Glutamatergic neuron (in vitro differentiated cells): ENCODE measurements around the gene PLCB4. TPM values are rescaled to one million over a fixed set of nuclear protein-coding genes. Genes with fewer than 3 reads are reported as not detected.

Source experiments
- DNase-seq: peaks from one replicate; pipeline ENCODE4 v3.0.0; 2022
- H3K27ac Mint-ChIP-seq: one replicate; pipeline ENCODE4 v1.8.0; 2020; ENCODE audit warnings: mild to moderate bottlenecking, mixed read lengths, inconsistent platforms; ENCODE audit not compliant: unreplicated experiment
- H3K27me3 Mint-ChIP-seq: one replicate; pipeline ENCODE4 v1.8.0; 2020; ENCODE audit warnings: mild to moderate bottlenecking, moderate library complexity, mixed read lengths, inconsistent platforms; ENCODE audit not compliant: unreplicated experiment
- H3K36me3 Mint-ChIP-seq: one replicate; pipeline ENCODE4 v1.8.0; 2020; ENCODE audit warnings: mild to moderate bottlenecking, mixed read lengths, inconsistent platforms; ENCODE audit not compliant: unreplicated experiment
- H3K4me1 Mint-ChIP-seq: one replicate; pipeline ENCODE4 v1.8.0; 2020; ENCODE audit warnings: mild to moderate bottlenecking, low read depth, mixed read lengths, inconsistent platforms; ENCODE audit not compliant: unreplicated experiment
- H3K4me3 Mint-ChIP-seq: one replicate; pipeline ENCODE4 v1.8.0; 2020; ENCODE audit warnings: mild to moderate bottlenecking, mixed read lengths, inconsistent platforms; ENCODE audit not compliant: unreplicated experiment
- H3K9me3 Mint-ChIP-seq: one replicate; pipeline ENCODE4 v1.8.0; 2020; ENCODE audit warnings: mild to moderate bottlenecking, moderate library complexity, mixed read lengths, inconsistent platforms; ENCODE audit not compliant: unreplicated experiment
- total RNA-seq: library from RNA; stranded (reverse); fragmentation: NEBNext Ultra II Directional; extraction: Animal tissue kit (Norgen Biotek cat#: 25700); gene quantifications from one replicate; pipeline ENCODE4 v1.2.1, GENCODE V29; 2021; ENCODE audit not compliant: unreplicated experiment
- TF ChIP-seq, protein P1 (sequence below): fragments of 200-600 bp; sonication (generic); IDR thresholded peaks from one replicate; pipeline ENCODE4 v1.5.0; 2021; ENCODE audit not compliant: partially characterized antibody, unreplicated experiment

PLCB4 gene
- total RNA-seq, 1 donor from 2014 or later, result 28.9 TPM

DNA sequence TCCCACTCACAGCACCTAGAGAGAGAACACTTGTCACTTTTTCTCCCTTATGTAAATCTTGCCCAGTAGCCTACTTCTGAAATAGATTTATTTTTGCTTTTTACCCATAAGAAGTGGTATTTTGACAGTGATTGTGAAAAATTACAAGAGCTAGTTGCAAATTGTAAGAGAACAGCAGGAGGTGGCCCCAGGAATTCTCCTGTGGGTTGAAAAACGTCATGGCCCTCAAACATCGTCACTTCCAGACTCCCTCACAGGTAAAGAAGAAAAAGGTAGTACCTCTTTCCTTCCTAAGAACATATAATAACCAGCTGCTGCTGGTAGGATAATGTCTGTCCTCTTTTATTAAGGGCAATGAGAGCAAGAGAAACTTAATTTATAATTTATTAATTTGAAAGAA is 376.0 kb downstream of the PLCB4 start:
- Mint-ChIP-seq H3K9me3 (peaks cover 2% of the 10 kb centered on the region), H3K27ac (no peak overlapping the region), H3K27me3 (no peaks in the 10 kb centered on the region), H3K36me3 (peaks cover 9% of the 10 kb centered on the region), H3K4me3 (no peak overlapping the region), H3K4me1 (no peaks in the 10 kb centered on the region)
- DNase-seq, result no peak
- TF ChIP-seq, protein P1, sequence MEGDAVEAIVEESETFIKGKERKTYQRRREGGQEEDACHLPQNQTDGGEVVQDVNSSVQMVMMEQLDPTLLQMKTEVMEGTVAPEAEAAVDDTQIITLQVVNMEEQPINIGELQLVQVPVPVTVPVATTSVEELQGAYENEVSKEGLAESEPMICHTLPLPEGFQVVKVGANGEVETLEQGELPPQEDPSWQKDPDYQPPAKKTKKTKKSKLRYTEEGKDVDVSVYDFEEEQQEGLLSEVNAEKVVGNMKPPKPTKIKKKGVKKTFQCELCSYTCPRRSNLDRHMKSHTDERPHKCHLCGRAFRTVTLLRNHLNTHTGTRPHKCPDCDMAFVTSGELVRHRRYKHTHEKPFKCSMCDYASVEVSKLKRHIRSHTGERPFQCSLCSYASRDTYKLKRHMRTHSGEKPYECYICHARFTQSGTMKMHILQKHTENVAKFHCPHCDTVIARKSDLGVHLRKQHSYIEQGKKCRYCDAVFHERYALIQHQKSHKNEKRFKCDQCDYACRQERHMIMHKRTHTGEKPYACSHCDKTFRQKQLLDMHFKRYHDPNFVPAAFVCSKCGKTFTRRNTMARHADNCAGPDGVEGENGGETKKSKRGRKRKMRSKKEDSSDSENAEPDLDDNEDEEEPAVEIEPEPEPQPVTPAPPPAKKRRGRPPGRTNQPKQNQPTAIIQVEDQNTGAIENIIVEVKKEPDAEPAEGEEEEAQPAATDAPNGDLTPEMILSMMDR, result no peak

DNA sequence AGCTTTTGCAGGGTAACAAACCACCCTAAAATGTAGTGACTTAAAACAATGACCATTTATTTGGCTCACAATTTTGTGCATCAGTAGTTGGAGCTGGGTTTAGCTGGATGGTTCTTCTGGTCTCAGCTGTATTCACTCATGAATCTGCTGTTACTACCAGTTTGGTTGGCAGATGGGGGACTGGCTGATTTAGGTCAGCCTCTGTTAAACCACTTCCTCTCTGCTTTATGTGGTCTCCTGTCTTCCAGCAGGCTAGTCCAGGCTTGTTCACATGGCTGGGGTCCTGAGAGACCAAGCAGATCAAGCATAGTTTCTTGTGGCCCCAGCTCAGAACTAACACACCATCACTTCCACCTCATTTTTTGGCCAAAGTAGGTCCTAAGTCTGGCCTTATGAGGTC is 378.3 kb downstream of the PLCB4 start:
- no peaks in the 10 kb centered on the region for H3K36me3 Mint-ChIP-seq
- H3K9me3 Mint-ChIP-seq, result peaks cover 2% of the 10 kb centered on the region
- H3K27ac Mint-ChIP-seq, result no peak overlapping the region
- H3K27me3 Mint-ChIP-seq, result no peaks in the 10 kb centered on the region
- DNase-seq, result no peak
- H3K4me3 Mint-ChIP-seq, result no peak overlapping the region
- H3K4me1 Mint-ChIP-seq, result no peaks in the 10 kb centered on the region
- TF ChIP-seq, protein P1, result no peak

DNA sequence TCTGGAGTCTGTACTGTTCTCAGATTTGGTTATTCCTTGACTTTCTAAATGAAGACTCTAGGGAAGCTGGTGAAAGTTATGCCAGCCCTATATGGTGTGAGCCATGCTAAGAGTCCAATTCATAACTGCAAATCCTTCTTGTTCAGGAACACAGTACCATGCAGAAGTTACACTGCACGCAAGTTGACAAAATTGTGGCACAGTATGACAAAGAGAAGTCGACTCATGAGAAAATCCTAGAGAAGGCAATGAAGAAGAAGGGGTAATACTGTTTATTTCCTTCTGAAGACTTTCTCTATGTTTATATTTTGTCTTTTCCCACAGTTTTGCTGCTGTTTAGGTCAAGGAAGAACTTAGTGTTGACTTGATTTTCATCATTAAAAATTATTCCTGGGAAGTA is 384.3 kb downstream of the PLCB4 start:
- no peaks in the 10 kb centered on the region for H3K27me3 Mint-ChIP-seq

DNA sequence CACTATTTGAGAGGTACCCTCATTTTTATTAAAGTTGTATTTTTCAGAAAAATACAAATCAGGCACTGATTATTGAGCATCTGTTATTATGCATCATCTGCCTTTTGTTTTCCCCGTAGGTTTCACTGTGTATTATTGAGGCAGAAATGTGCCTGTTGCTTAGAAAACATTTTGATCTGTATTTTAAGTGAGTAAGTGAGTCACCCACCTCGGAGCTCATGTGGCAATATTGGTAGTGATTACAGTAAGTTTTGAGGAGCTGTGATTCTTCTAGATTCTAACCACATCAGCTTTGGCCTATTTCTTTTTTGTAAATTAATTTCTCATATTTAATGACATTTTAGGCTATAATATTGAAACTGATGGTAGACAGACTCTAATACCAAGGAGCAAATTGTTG is 385.9 kb downstream of the PLCB4 start:
- Mint-ChIP-seq H3K27me3 (no peaks in the 10 kb centered on the region), H3K36me3 (no peaks in the 10 kb centered on the region), H3K9me3 (no peaks in the 10 kb centered on the region), H3K4me1 (no peaks in the 10 kb centered on the region), H3K27ac (no peak overlapping the region), H3K4me3 (no peak overlapping the region)
- TF ChIP-seq, protein P1, result no peak
- DNase-seq, result no peak

More for the DNA sequence above, 384.3 kb downstream of the PLCB4 start:
- no peak overlapping the region for H3K4me3 Mint-ChIP-seq
- no peaks in the 10 kb centered on the region for H3K9me3 Mint-ChIP-seq
- no peaks in the 10 kb centered on the region for H3K4me1 Mint-ChIP-seq
- TF ChIP-seq, protein P1, result no peak
- H3K36me3 Mint-ChIP-seq, result no peaks in the 10 kb centered on the region
- no peak overlapping the region for H3K27ac Mint-ChIP-seq
- DNase-seq, result no peak

DNA sequence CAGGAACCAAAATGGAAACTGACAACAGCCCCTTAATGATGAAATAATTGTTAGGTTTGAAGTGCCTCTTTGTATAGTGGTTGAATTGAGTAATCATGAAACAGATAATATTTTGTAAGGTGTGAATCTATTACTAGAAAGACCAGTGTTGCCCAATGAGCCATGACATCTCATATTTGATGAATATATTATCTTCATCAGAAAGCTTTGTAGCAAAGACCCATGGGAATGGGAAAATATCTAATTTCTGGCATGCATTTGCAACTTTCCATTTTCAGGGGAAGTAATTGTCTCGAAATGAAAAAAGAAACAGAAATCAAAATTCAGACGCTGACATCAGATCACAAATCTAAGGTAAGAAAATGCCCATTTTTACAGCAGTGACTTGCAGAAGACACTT is 388.2 kb downstream of the PLCB4 start:
- H3K9me3 Mint-ChIP-seq, result no peaks in the 10 kb centered on the region
- H3K27ac Mint-ChIP-seq, result no peak overlapping the region
- H3K27me3 Mint-ChIP-seq, result no peaks in the 10 kb centered on the region
- H3K36me3 Mint-ChIP-seq, result no peaks in the 10 kb centered on the region
- H3K4me3 Mint-ChIP-seq, result no peak overlapping the region
- H3K4me1 Mint-ChIP-seq, result no peaks in the 10 kb centered on the region
- DNase-seq, result no peak
- TF ChIP-seq, protein P1, result no peak
